COLO668 (cell line): ENCODE results near the gene ALX4.

Experiments used
- DNase-seq: peaks from one replicate; lab custom pipeline; 2025; ENCODE audit not compliant: unreplicated experiment; lab: John Stamatoyannopoulos, UW

ALX4 gene

GRCh38 chr11:44316659-44317240, 6.8 kb upstream of the ALX4 start:
- DNase-seq = peak; percentile 93

- peak; percentile 74 for DNase-seq
Measured at GRCh38 chr11:44315947-44316658, 6.2 kb upstream of the ALX4 start.

- no peak for DNase-seq
Measured at GRCh38 chr11:44314733-44315132, 4.8 kb upstream of the ALX4 start.

- DNase-seq = no peak
Measured at GRCh38 chr11:44313761-44314489, 4.0 kb upstream of the ALX4 start.

GRCh38 chr11:44312876-44313275, 2.9 kb upstream of the ALX4 start:
- DNase-seq = no peak

- no peak for DNase-seq
Measured at GRCh38 chr11:44311339-44312261, 1.7 kb upstream of the ALX4 start.

GRCh38 chr11:44310463-44311272, 729 bp upstream of the ALX4 start:
- DNase-seq = peak; percentile 54

GRCh38 chr11:44310206-44310462, 195 bp upstream of the ALX4 start:
- no peak for DNase-seq

GRCh38 chr11:44308923-44309477, 939 bp downstream of the ALX4 start:
- peak; percentile 72 for DNase-seq

- no peak for DNase-seq
Measured at GRCh38 chr11:44308256-44308922, 1.6 kb downstream of the ALX4 start.

GRCh38 chr11:44307340-44308099, 2.4 kb downstream of the ALX4 start:
- no peak for DNase-seq

- DNase-seq = no peak
Measured at GRCh38 chr11:44306918-44307244, 3.1 kb downstream of the ALX4 start.

- no peak for DNase-seq
Measured at GRCh38 chr11:44306052-44306917, 3.7 kb downstream of the ALX4 start.

GRCh38 chr11:44305470-44306051, 4.4 kb downstream of the ALX4 start:
- DNase-seq = peak; percentile 50

GRCh38 chr11:44305026-44305469, 4.9 kb downstream of the ALX4 start:
- no peak for DNase-seq

GRCh38 chr11:44304091-44305025, 5.6 kb downstream of the ALX4 start:
- no peak for DNase-seq
